Measurements from ENCODE around the gene ACOX2. TPM values are rescaled to one million over a fixed set of nuclear protein-coding genes. Genes with fewer than 3 reads are reported as not detected.

ACOX2 gene
- total and polyA plus RNA-seq, 2 of the 8 experiments (the other 6 are each of a cell fraction or from before 2014, with no cell fraction given) = 3.2 to 9.2 TPM

DNA sequence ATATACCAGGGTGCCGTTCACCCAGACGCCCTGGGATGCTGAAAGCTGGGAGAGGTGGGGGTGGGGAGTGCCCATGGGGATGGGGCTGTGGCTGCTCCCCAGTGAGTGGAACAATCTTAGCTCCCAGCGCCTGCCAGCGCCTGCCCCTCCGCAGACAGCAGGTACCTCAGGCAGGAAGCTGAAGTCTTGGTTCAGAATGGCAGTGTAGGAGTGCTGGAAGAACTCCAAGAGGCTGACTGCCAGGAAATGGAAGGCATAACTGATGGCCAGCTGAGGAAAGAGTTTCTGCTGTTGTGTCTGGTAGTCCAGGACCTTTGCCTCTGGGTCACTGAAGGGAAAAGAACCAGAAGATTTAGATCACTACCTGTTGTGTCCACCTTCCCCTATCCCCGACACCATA lies 8.4 kb downstream of the ACOX2 start (continued):
- TF ChIP-seq, protein P1, sequence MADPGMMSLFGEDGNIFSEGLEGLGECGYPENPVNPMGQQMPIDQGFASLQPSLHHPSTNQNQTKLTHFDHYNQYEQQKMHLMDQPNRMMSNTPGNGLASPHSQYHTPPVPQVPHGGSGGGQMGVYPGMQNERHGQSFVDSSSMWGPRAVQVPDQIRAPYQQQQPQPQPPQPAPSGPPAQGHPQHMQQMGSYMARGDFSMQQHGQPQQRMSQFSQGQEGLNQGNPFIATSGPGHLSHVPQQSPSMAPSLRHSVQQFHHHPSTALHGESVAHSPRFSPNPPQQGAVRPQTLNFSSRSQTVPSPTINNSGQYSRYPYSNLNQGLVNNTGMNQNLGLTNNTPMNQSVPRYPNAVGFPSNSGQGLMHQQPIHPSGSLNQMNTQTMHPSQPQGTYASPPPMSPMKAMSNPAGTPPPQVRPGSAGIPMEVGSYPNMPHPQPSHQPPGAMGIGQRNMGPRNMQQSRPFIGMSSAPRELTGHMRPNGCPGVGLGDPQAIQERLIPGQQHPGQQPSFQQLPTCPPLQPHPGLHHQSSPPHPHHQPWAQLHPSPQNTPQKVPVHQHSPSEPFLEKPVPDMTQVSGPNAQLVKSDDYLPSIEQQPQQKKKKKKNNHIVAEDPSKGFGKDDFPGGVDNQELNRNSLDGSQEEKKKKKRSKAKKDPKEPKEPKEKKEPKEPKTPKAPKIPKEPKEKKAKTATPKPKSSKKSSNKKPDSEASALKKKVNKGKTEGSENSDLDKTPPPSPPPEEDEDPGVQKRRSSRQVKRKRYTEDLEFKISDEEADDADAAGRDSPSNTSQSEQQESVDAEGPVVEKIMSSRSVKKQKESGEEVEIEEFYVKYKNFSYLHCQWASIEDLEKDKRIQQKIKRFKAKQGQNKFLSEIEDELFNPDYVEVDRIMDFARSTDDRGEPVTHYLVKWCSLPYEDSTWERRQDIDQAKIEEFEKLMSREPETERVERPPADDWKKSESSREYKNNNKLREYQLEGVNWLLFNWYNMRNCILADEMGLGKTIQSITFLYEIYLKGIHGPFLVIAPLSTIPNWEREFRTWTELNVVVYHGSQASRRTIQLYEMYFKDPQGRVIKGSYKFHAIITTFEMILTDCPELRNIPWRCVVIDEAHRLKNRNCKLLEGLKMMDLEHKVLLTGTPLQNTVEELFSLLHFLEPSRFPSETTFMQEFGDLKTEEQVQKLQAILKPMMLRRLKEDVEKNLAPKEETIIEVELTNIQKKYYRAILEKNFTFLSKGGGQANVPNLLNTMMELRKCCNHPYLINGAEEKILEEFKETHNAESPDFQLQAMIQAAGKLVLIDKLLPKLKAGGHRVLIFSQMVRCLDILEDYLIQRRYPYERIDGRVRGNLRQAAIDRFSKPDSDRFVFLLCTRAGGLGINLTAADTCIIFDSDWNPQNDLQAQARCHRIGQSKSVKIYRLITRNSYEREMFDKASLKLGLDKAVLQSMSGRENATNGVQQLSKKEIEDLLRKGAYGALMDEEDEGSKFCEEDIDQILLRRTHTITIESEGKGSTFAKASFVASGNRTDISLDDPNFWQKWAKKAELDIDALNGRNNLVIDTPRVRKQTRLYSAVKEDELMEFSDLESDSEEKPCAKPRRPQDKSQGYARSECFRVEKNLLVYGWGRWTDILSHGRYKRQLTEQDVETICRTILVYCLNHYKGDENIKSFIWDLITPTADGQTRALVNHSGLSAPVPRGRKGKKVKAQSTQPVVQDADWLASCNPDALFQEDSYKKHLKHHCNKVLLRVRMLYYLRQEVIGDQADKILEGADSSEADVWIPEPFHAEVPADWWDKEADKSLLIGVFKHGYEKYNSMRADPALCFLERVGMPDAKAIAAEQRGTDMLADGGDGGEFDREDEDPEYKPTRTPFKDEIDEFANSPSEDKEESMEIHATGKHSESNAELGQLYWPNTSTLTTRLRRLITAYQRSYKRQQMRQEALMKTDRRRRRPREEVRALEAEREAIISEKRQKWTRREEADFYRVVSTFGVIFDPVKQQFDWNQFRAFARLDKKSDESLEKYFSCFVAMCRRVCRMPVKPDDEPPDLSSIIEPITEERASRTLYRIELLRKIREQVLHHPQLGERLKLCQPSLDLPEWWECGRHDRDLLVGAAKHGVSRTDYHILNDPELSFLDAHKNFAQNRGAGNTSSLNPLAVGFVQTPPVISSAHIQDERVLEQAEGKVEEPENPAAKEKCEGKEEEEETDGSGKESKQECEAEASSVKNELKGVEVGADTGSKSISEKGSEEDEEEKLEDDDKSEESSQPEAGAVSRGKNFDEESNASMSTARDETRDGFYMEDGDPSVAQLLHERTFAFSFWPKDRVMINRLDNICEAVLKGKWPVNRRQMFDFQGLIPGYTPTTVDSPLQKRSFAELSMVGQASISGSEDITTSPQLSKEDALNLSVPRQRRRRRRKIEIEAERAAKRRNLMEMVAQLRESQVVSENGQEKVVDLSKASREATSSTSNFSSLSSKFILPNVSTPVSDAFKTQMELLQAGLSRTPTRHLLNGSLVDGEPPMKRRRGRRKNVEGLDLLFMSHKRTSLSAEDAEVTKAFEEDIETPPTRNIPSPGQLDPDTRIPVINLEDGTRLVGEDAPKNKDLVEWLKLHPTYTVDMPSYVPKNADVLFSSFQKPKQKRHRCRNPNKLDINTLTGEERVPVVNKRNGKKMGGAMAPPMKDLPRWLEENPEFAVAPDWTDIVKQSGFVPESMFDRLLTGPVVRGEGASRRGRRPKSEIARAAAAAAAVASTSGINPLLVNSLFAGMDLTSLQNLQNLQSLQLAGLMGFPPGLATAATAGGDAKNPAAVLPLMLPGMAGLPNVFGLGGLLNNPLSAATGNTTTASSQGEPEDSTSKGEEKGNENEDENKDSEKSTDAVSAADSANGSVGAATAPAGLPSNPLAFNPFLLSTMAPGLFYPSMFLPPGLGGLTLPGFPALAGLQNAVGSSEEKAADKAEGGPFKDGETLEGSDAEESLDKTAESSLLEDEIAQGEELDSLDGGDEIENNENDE (IDR thresholded peaks at IDR 0.05; ENCODE audit: insufficient replicate concordance, low read length) = no peak
- TF ChIP-seq FOSL1 (IDR thresholded peaks at IDR 0.05; ENCODE audit: insufficient read depth, low read depth, low read length) = no peak
- TF ChIP-seq, protein P2, sequence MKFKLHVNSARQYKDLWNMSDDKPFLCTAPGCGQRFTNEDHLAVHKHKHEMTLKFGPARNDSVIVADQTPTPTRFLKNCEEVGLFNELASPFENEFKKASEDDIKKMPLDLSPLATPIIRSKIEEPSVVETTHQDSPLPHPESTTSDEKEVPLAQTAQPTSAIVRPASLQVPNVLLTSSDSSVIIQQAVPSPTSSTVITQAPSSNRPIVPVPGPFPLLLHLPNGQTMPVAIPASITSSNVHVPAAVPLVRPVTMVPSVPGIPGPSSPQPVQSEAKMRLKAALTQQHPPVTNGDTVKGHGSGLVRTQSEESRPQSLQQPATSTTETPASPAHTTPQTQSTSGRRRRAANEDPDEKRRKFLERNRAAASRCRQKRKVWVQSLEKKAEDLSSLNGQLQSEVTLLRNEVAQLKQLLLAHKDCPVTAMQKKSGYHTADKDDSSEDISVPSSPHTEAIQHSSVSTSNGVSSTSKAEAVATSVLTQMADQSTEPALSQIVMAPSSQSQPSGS (IDR thresholded peaks at IDR 0.05; ENCODE audit: low read length) = no peak
- TF ChIP-seq, protein P3, sequence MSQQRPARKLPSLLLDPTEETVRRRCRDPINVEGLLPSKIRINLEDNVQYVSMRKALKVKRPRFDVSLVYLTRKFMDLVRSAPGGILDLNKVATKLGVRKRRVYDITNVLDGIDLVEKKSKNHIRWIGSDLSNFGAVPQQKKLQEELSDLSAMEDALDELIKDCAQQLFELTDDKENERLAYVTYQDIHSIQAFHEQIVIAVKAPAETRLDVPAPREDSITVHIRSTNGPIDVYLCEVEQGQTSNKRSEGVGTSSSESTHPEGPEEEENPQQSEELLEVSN (IDR thresholded peaks at IDR 0.05) = no peak
- no peak for TF ChIP-seq TCF12 (IDR thresholded peaks at IDR 0.05; ENCODE audit: low read depth, low read length)
- no peak for TF ChIP-seq BACH1 (IDR thresholded peaks at IDR 0.05; ENCODE audit: low read length)
- no peak for TF ChIP-seq TBP (IDR thresholded peaks at IDR 0.05; ENCODE audit: low read depth, low read length)

All from H1 (cell line).